Measurements from ENCODE around the gene UBAP1L. TPM values are rescaled to one million over a fixed set of nuclear protein-coding genes. Genes with fewer than 3 reads are reported as not detected.

Gene UBAP1L
- total and polyA plus RNA-seq, 2 experiments from 2014 or later, result 1.8 to 2.5 TPM

- Histone ChIP-seq H3K27me3 (no peaks in the 10 kb centered on the region), H4K20me1 (ENCODE audit: insufficient read depth, poor library complexity, severe bottlenecking) (no peaks in the 10 kb centered on the region), H3K4me2 (no peak overlapping the region), H3K9me3 (ENCODE audit: low read depth) (no peaks in the 10 kb centered on the region), H3K27ac (no peak overlapping the region), H3K4me3 (no peak overlapping the region), H3K79me2 (no peaks in the 10 kb centered on the region), H3K9me2 (replicated peaks; ENCODE audit: insufficient read depth) (no peaks in the 10 kb centered on the region), H2AFZ (no peak overlapping the region), H3K4me1 (ENCODE audit: insufficient read depth) (peaks cover 58% of the 10 kb centered on the region), H3K36me3 (replicated peaks; ENCODE audit: insufficient read depth, low read depth) (no peaks in the 10 kb centered on the region)
- WGBS (ENCODE audit: low lambda C conversion rate, missing lambda C conversion rate), result 94% methylated on average over 7 of the region's 7 CpGs
- no peak for DNase-seq (ENCODE audit: low spot score)
- TF ChIP-seq EZH2 (IDR thresholded peaks at IDR 0.05; ENCODE audit: borderline replicate concordance) (no peak), CTCF (IDR thresholded peaks at IDR 0.05; ENCODE audit: poor library complexity) (no peak), EZH2phosphoT487 (IDR thresholded peaks at IDR 0.05; ENCODE audit: low read depth, severe bottlenecking, unreplicated experiment) (no peak)
These were observed 30.3 kb downstream of the UBAP1L start for GRCh38 chr15:65084500-65085206.

- DNase-seq (ENCODE audit: low spot score), result no peak
- WGBS (ENCODE audit: low lambda C conversion rate, missing lambda C conversion rate), result 17% methylated on average over 7 of the region's 7 CpGs
These were observed 31.7 kb downstream of the UBAP1L start for GRCh38 chr15:65083262-65083701.

GRCh38 chr15:65082303-65082953 lies 32.6 kb downstream of the UBAP1L start:
- peak overlapping the region; percentile 51 for H3K4me2 ChIP-seq
- TF ChIP-seq EZH2phosphoT487 (IDR thresholded peaks at IDR 0.05; ENCODE audit: low read depth, severe bottlenecking, unreplicated experiment), result no peak
- TF ChIP-seq CTCF (IDR thresholded peaks at IDR 0.05; ENCODE audit: poor library complexity), result no peak
- TF ChIP-seq EZH2 (IDR thresholded peaks at IDR 0.05; ENCODE audit: borderline replicate concordance), result no peak
- H3K4me1 ChIP-seq (ENCODE audit: insufficient read depth), result peaks cover 36% of the 10 kb centered on the region
- H4K20me1 ChIP-seq (ENCODE audit: insufficient read depth, poor library complexity, severe bottlenecking), result no peaks in the 10 kb centered on the region
- H3K9me3 ChIP-seq (ENCODE audit: low read depth), result no peaks in the 10 kb centered on the region
- H3K4me3 ChIP-seq, result no peak overlapping the region
- no peaks in the 10 kb centered on the region for H3K36me3 ChIP-seq (replicated peaks; ENCODE audit: insufficient read depth, low read depth)
- H3K27ac ChIP-seq, result peak overlapping the region; percentile 16
- 32% methylated on average over 7 of the region's 7 CpGs for WGBS (ENCODE audit: low lambda C conversion rate, missing lambda C conversion rate)
- no peak overlapping the region for H2AFZ ChIP-seq
- H3K79me2 ChIP-seq, result no peaks in the 10 kb centered on the region
- H3K27me3 ChIP-seq, result no peaks in the 10 kb centered on the region
- no peaks in the 10 kb centered on the region for H3K9me2 ChIP-seq (replicated peaks; ENCODE audit: insufficient read depth)
- DNase-seq (ENCODE audit: low spot score), result no peak

More at GRCh38 chr15:65083262-65083701, 31.7 kb downstream of the UBAP1L start:
- Histone ChIP-seq H3K27me3 (no peaks in the 10 kb centered on the region), H3K27ac (peak overlapping the region; percentile 10), H3K4me1 (ENCODE audit: insufficient read depth) (peaks cover 44% of the 10 kb centered on the region), H3K9me2 (replicated peaks; ENCODE audit: insufficient read depth) (no peaks in the 10 kb centered on the region), H4K20me1 (ENCODE audit: insufficient read depth, poor library complexity, severe bottlenecking) (no peaks in the 10 kb centered on the region), H3K9me3 (ENCODE audit: low read depth) (no peaks in the 10 kb centered on the region), H3K4me2 (peak overlapping the region; percentile 51), H2AFZ (no peak overlapping the region), H3K36me3 (replicated peaks; ENCODE audit: insufficient read depth, low read depth) (no peaks in the 10 kb centered on the region), H3K79me2 (no peaks in the 10 kb centered on the region), H3K4me3 (no peak overlapping the region)
- TF ChIP-seq CTCF (IDR thresholded peaks at IDR 0.05; ENCODE audit: poor library complexity), result peak; percentile 52
- TF ChIP-seq EZH2phosphoT487 (IDR thresholded peaks at IDR 0.05; ENCODE audit: low read depth, severe bottlenecking, unreplicated experiment), result no peak

All from hepatocyte (in vitro differentiated cells).